ENCODE results near the gene CCDC194.

The CCDC194 gene

DNA sequence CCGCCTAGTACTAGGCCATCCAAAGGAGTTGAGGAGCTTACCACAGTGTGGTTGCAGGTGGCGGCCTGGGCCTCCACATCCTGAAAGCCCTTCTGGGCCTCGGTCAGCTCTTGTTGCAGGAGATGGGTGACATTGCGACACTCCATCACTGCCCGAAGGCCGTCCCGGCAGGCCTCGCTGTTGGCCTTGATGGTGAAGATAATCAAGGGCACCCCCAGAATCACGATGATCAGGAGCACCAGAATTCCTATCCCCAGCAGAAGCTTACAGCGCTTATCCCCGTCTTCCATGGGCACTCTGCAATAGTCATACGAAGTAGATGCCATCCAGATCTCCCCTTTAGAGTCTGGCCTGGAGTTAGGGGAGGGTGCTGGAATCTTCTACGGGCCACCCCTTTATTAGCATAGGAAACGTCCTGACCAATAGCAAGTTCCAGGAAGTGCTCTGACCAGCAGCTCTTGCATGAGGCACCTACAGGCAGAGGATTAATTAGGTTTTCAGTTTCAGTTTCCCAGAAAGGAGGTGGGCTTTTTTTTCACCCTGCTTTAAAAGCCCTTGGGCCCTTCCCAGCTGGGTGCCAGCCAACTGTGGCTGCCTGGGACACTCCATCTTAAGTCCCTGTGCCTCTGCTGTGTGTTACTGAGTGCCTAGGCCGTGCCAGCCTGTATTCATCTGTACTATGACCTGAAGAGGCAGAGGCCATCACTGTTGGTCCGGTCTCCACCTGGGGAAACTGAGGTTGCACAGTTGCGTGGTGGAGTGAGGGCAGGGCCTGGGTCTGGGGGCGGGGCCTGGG is 11.5 kb upstream of the CCDC194 start, which contains the start of gene BST2:
Gene BST2 (minus strand): TSS at position 381 of the 796 bp plus-strand sequence. CDS start 55 bp downstream, at position 326.
- peak in 8 of 14 donors; percentile 9 to 67 (median 47) for DNase-seq

- DNase-seq = no peak
Measured at GRCh38 chr19:17404621-17405249, 10.7 kb upstream of the CCDC194 start.

- no peak for DNase-seq
Measured at GRCh38 chr19:17404015-17404414, 10.0 kb upstream of the CCDC194 start.

DNA sequence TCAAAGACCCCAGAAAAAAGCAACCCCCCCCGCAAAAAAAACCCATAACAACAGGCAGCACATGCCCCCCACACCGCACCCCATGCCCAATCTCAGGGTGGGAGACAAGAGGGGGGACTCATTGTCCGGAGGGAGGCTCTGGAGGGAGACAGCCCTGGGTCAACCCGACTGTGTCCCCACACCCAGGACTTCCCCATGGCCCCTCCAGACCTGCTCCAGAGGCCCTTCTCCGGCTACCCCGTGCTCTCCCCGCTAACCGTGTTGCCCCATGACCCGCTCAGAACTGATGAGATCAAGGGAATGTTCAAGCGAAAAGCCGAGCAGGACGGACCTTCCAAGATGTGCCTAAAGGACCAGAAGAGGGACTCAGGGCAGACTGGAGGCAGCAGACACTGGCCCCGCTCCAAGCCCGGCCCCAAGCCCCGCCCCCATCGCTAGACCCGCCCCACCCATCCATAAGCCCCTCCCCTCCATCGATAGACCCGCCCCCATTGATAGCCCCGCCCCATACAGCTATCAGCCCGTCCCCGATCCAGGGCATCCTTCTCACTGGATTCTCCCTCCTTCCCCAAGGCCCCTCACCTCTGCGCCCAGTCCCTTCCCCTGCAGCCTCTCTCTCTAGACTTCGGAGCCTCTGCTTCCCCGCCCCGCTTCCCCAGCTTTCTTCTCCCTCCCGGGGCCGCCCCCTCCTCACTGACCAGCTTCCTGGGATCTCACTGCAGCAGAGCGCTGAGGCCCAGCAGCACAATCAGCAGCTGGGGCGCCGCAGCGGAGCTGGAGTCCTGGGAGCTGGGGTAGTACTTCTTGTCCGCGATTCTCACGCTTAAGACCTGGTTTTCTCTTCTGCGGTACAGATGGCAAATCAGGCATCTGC is 9.2 kb upstream of the CCDC194 start:
- DNase-seq = no peak

DNA sequence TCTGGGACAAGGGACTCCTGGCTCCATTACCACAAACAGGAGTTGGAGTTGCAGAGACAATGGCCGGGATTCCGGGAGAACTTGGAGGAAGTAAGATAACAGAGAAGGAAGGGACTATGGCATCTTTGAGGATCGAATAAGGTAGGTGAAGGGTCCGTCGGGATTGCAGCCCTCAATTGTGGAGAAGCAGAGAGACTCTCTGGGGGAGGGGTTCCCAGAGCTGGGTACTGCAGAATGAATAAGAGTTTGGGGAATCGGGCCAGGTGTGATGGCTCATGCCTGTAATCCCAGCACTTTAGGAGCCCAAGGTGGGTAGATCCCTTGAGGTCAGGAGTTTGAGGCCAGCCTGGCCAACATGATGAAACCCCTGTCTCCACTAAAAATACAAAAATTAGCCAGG is 7.6 kb upstream of the CCDC194 start:
- no peak for DNase-seq

- no peak for DNase-seq
Measured at GRCh38 chr19:17398902-17399527, 5.0 kb upstream of the CCDC194 start.

DNA sequence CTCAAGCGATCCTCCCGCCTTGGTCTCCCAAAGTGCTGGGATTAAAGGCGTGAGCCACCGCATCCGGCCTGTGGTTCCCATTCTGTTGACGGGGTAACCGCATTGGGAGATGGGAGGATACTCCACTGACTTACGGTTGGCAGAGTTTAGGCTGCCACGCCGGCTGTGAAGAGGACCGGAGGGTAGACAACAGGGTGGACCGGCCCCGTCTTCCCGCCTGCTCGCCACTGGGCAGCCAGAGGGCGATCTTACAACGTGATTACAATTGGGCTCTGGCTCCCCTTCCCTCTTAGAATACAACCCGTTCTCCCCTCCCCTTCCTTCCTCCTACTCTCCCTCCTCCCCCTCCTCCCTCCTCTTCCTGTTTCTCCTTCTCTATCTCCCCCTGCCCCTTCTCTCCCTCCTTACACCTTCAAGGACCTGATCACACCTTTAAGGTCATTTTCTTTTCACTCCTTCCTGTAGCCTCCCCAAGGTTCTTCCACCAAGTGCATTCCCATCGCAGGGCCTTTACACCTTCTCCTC is 957 bp upstream of the CCDC194 start:
- peak in 2 of 14 donors; percentile 10 to 14 for DNase-seq

DNA sequence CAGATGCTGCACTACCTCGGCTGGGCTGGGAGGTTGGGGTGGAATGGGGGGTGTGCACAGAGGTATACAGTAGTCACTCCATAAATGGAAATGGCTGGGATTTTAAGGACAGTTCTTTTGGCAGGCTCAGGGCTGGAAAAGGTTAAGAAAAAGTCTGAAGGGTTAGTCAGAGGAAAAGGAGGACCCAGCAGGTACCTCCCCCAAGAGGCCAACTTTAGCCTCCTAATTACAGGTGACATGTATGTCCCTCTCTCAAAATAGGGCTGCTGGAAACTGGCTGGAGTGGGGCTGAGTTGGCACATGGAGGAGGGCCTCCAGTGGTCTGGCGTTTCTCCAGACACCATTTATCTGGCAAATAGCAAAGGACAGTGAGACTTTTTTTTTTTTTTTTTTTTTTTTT is 994 bp downstream of the CCDC194 start:
- no peak for DNase-seq

DNA sequence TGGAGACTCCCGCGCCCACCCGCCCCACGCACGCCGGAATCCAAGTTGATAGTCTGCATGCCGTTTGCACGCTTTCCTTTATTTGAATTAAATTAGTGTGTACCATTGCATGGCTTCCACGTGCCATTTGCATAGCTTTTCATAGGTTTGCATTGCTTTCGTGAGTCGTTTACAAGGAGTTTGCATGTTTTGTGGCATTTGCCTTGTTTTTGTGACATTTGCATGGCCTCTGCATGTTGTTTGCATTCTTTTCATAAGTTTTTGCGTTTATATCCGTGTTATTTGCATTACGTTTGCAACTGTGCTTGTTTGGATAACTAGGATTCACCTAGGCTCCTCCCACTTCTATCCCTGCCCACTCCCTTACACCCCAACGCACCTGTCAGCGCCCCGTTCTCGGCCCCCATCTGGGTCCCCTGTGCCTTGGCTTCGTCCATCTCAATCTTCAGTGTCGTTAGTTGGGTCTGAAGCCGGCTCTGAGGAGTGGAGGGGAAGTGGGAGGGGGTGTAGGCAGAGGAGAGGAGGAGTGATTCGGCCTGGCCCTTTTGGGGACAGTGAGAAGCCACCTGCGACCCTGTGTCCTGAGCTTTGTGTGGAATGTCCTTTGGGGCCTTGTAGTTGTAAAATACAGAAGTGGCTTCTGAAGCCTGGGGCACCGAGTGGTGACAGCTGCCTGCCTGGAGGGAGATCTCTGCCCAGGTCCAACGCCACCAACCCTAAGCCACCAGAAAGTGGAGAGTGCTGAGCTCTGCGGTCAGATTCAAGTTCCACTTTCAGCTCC is 2.4 kb downstream of the CCDC194 start:
- peak in 1 of 14 donors; percentile 30 for DNase-seq

- DNase-seq = peak in 13 of 14 donors; percentile 16 to 88 (median 61)
Measured at GRCh38 chr19:17390665-17391370, 3.2 kb downstream of the CCDC194 start.

- no peak for DNase-seq
Measured at GRCh38 chr19:17389957-17390664, 3.9 kb downstream of the CCDC194 start.

DNA sequence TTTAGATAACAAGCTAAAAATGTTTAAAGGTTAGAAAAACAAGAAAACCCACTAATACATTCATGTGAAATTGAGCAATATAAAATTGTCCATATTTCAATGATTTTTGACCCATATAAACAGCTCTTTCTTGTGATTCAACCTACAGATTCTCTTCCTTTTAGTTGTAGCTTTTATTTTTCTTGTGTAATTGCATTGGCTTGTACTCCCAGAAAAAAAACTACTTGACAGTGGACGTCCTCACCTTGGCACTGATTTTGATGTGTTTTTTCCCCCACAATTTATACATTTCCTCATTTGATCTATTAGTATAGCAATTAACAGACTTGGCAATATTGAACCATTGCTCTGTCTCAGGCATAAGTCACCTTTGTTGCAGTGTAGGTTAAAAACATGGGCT is 4.7 kb downstream of the CCDC194 start:
- no peak for DNase-seq

- peak in 3 of 14 donors; percentile 6 to 23 (median 15) for DNase-seq
Measured at GRCh38 chr19:17385878-17386611, 8.0 kb downstream of the CCDC194 start.

- no peak for DNase-seq
Measured at GRCh38 chr19:17380426-17381138, 13.4 kb downstream of the CCDC194 start.

GRCh38 chr19:17379221-17379631 is 14.8 kb downstream of the CCDC194 start:
- peak in 1 of 14 donors; percentile 4 for DNase-seq

DNA sequence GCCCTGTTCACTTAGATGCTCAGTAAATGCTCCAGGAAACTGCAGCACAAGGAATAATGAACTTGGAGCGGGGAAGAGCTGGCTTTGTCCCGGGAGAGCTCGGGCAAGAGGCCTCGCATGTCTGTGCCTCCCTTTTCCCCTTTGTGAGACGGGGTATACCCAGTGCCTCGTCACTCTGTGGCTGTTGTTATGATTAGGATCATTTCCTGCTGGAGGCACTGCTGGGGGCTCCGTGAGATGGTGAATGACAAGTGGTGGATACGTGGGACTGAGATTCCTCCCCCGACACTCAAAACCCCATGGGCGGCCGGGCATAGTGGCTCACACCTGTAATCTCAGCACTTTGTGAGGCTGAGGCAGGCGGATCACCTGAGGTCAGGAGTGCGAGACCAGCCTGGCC is 15.7 kb downstream of the CCDC194 start:
- no peak for DNase-seq

DNA sequence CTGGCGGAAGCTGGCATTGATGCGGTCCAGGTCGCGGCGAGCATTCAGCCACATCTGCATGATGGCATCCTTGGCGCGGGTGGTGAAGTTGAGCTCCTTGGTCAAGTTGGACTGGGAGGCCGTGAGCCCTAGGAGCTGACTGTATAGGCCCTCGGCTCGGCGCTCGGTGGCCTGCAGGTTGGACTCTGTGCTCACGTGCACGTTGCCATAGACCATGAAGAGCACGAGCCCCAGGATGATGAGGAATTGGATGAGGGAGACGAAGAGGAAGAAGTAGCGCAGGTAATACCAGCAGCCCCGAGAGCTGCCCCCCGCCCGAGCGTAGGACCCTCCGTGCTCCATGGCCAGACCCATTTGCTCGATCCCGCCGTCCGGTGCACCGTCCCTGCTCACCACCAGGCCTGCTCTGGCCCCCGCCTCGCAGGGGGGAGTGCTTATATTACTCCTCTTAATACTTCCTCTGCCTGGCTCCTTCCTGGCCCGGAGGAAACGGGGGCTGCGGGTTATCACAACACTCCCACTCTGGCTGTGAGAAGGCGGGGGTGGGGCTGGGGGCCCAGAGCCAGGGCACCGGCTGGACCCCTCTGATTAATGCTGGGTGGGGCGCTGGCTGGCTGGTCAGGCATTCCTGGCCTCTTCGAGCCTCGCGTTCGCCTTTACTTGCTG is 16.9 kb downstream of the CCDC194 start, which contains the start of gene PLVAP:
Gene PLVAP (minus strand): TSS at position 408 of the 666 bp plus-strand sequence. CDS start 54 bp downstream, at position 354.
- DNase-seq = no peak
